ENCODE measurements around the gene KY. TPM values are rescaled to one million over a fixed set of nuclear protein-coding genes. Genes with fewer than 3 reads are reported as not detected.

Gene KY
- total RNA-seq, 2 donors from 2014 or later = 0.26 TPM; not detected in 1

DNA sequence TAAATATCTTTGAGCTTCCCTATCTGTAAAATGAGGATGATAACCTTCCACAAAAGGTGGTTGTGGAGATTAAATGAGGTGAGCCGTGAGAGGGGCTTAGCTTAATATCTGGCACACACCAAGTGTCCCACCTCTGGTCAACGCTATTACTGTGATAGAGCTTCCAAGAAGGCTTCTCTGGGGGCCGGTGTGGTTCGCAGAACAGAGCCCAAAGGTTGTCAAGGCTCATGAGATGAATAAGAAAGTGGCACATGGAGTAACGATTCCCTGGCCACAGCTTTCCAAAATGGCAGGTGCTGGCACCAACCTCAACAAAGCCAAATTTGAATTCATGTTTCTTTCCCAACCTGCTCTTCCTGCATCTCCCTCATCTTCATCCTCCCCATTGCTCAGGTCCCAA lies 10.4 kb downstream of the KY start:
- H3K9me3 ChIP-seq = no peaks in the 10 kb centered on the region
- DNase-seq = no peak
- no peak overlapping the region for H3K27ac ChIP-seq
- 85 to 87% methylated on average over 5 of the region's 5 CpGs for WGBS, 2 donors
- H3K4me3 ChIP-seq = no peak overlapping the region
- no peak for TF ChIP-seq POLR2A (IDR thresholded peaks at IDR 0.05)
- TF ChIP-seq, protein P1, sequence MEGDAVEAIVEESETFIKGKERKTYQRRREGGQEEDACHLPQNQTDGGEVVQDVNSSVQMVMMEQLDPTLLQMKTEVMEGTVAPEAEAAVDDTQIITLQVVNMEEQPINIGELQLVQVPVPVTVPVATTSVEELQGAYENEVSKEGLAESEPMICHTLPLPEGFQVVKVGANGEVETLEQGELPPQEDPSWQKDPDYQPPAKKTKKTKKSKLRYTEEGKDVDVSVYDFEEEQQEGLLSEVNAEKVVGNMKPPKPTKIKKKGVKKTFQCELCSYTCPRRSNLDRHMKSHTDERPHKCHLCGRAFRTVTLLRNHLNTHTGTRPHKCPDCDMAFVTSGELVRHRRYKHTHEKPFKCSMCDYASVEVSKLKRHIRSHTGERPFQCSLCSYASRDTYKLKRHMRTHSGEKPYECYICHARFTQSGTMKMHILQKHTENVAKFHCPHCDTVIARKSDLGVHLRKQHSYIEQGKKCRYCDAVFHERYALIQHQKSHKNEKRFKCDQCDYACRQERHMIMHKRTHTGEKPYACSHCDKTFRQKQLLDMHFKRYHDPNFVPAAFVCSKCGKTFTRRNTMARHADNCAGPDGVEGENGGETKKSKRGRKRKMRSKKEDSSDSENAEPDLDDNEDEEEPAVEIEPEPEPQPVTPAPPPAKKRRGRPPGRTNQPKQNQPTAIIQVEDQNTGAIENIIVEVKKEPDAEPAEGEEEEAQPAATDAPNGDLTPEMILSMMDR (IDR thresholded peaks at IDR 0.05) = no peak
- H3K36me3 ChIP-seq (replicated peaks in 1 of 2; ENCODE audit: insufficient read depth in 1 of 2, low read depth in 2 of 2) = no peaks in the 10 kb centered on the region
- ATAC-seq = no peak
- no peaks in the 10 kb centered on the region for H3K27me3 ChIP-seq
- H3K4me1 ChIP-seq = no peaks in the 10 kb centered on the region
- intact Hi-C loops (cut with DNase I) = no loop called here

DNA sequence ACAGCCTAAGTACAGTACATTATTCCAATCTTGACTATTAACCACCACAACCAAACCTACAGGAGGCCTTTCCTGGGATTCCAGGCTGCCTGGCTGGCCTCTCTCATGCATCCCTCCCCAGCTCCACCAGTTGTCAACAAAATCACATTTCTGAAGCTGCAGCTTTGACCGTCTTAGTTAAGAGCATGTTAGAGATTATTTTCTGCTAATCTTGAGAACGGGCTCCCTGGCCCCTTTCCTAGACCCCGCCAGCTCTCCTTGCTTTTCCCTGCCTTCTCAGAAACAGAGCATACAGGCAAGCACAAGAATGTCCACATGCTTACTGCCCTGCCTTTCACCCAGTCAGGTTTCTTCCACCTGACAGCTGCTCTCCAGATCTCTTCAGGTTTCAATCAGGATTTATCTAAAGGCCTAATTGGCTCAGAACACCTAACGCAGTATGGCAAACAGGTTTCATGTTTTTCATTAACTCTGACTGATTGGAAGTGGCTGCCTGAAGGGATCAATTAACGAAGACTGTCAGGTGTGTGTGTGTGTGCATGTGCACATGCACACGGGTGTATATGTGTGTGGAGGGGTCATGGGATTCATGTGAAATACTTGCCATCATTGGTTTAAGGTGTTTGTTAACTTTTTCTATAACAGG lies 12.3 kb downstream of the KY start:
- ATAC-seq = no peak
- Histone ChIP-seq H3K4me1 (no peaks in the 10 kb centered on the region), H3K9me3 (no peaks in the 10 kb centered on the region), H3K4me3 (no peak overlapping the region), H3K27ac (no peak overlapping the region), H3K36me3 (replicated peaks in 1 of 2; ENCODE audit: insufficient read depth in 1 of 2, low read depth in 2 of 2) (no peaks in the 10 kb centered on the region), H3K27me3 (no peaks in the 10 kb centered on the region)
- WGBS, 2 donors = 51 to 64% methylated on average over 6 of the region's 6 CpGs
- DNase-seq = no peak
- intact Hi-C loops (cut with DNase I) = no loop called here
- no peak for TF ChIP-seq POLR2A (IDR thresholded peaks at IDR 0.05)
- TF ChIP-seq, protein P1 (IDR thresholded peaks at IDR 0.05) = no peak

DNA sequence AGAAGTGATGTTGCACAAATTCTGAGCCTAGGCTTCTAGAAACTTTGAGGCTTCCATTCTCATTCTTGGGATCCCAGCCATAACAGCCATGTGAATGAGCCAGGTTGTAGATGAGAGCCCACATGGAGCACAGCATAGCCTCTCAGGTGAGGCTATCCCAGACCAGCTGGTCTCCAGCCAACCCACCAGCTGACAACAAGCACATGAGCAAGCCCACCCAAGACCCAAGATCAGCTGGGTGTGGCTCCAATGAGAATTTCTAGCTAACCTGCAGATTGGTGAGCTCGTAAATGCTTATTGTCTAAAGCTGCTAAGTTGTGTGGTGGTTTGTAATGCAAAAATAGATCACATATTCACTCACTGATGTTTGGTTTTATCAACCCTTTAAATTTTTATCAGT lies 14.4 kb downstream of the KY start:
- TF ChIP-seq, protein P1 (IDR thresholded peaks at IDR 0.05) = no peak
- TF ChIP-seq POLR2A (IDR thresholded peaks at IDR 0.05) = no peak
- Histone ChIP-seq H3K27me3 (no peaks in the 10 kb centered on the region), H3K9me3 (no peaks in the 10 kb centered on the region), H3K36me3 (replicated peaks in 1 of 2; ENCODE audit: insufficient read depth in 1 of 2, low read depth in 2 of 2) (no peaks in the 10 kb centered on the region), H3K4me1 (no peaks in the 10 kb centered on the region), H3K27ac (no peak overlapping the region), H3K4me3 (no peak overlapping the region)
- ATAC-seq (no peak), DNase-seq (no peak)
- whole genome bisulfite sequencing, 2 donors = 89 to 91% methylated on average over 1 of the region's 1 CpG
- intact Hi-C loops (cut with DNase I) = no loop called here

DNA sequence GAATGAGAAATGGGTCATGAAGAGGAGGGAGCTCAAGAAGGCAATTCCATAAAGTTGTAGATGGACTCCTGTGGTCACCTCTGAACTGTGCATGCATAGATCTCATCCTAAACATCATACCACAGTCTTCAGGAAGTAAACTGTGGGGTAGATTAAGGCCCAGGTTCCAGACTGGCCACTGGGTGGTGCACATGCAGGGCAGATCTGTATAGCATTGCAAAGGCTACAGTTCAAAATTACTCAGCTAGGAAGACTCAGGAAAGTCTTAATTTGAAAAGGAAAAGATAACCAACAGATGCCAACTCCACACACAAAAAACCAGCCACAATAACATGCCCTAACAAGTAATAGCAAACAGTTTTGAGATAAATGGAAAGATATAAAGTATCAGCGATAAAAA lies 20.3 kb downstream of the KY start:
- Histone ChIP-seq H3K9me3 (peaks cover 0 to 11% (median 0%) of the 10 kb centered on the region in 3 donors), H3K4me3 (no peak overlapping the region), H3K4me1 (no peaks in the 10 kb centered on the region), H3K27ac (no peak overlapping the region), H3K36me3 (replicated peaks in 1 of 2; ENCODE audit: insufficient read depth in 1 of 2, low read depth in 2 of 2) (no peaks in the 10 kb centered on the region), H3K27me3 (no peaks in the 10 kb centered on the region)
- intact Hi-C loops (cut with DNase I) = no loop called here
- DNase-seq = no peak
- ATAC-seq = no peak
- 90 to 100% methylated on average over 1 of the region's 1 CpG for WGBS, 2 donors
- TF ChIP-seq, protein P1 (IDR thresholded peaks at IDR 0.05) = no peak
- no peak for TF ChIP-seq POLR2A (IDR thresholded peaks at IDR 0.05)

DNA sequence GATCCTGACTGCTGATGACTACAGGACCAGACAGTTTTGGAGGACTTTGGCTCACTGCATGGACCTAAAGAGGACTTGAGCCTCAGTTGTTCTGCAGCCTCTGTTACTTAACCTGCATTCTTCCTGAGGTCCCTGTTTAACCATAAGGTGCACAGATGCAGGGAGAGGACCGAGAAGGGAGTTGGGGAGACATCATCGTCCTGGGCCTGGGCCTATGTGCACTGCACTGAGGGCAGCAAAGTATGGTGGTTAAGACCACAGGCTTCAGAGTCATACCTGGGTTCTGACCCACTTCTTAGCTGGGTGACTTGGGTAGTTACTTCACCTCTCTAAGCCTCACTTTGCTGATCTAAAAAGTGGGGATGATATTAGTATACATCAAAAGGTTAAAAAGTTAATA lies 21.9 kb downstream of the KY start:
- H3K9me3 ChIP-seq = peaks cover 0 to 11% (median 0%) of the 10 kb centered on the region in 3 donors
- H3K4me3 ChIP-seq = no peak overlapping the region
- WGBS, 2 donors = 77 to 78% methylated on average over 2 of the region's 2 CpGs
- H3K27me3 ChIP-seq = no peaks in the 10 kb centered on the region
- no peak for TF ChIP-seq POLR2A (IDR thresholded peaks at IDR 0.05)
- TF ChIP-seq, protein P1 (IDR thresholded peaks at IDR 0.05) = no peak
- intact Hi-C loops (cut with DNase I) = no loop called here
- H3K27ac ChIP-seq = no peak overlapping the region
- DNase-seq (no peak), ATAC-seq (no peak)
- no peaks in the 10 kb centered on the region for H3K36me3 ChIP-seq (replicated peaks in 1 of 2; ENCODE audit: insufficient read depth in 1 of 2, low read depth in 2 of 2)
- H3K4me1 ChIP-seq = no peaks in the 10 kb centered on the region
